A673 (cell line): ENCODE data around the gene HDHD3.

Source experiments
- EZH2 ChIP-seq: fragments of 200-600 bp; sonication (generic); IDR thresholded peaks from 2 replicates; pipeline ENCODE4 v1.6.1; 2017; ENCODE audit warnings: borderline replicate concordance, low read depth, mild to moderate bottlenecking, mixed read lengths, antibody characterized with exemption, low read length; ENCODE audit not compliant: poor library complexity, severe bottlenecking
- TF ChIP-seq, protein P1 (sequence below): fragments of 300-800, 200-600 bp; sonication (generic); conservative IDR thresholded peaks from 2 replicates; pipeline ENCODE4 v1.5.1; 2017; ENCODE audit warnings: low read depth, mild to moderate bottlenecking, antibody characterized with exemption, low read length, moderate library complexity, mixed read lengths

DNA sequence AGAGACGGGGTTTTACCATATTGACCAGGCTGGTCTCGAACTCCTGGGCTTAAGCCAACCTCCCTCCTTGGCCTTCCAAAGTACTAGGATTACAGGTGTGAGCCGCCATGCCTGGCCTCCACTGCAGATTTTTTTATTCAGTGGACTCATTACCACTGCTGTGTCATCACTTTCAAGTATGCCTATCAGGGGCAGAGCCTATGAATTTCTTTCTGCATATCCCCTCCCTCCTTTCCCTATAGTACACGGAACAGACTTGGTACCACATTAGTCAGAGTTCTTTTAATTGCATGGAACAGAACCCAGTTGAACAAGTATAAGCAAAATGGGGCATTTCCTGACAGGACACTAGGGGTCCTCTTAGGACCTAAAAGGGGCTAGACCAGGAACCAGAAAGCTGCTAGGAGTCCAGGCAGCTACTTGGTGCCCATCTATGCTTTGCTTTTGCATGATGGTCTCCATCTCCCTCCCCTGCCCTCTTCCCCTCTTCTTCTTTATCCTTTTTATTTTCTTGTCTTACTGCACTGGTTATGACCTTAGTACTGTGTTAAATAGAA is 21.7 kb downstream of the HDHD3 start:
- TF ChIP-seq, protein P1, sequence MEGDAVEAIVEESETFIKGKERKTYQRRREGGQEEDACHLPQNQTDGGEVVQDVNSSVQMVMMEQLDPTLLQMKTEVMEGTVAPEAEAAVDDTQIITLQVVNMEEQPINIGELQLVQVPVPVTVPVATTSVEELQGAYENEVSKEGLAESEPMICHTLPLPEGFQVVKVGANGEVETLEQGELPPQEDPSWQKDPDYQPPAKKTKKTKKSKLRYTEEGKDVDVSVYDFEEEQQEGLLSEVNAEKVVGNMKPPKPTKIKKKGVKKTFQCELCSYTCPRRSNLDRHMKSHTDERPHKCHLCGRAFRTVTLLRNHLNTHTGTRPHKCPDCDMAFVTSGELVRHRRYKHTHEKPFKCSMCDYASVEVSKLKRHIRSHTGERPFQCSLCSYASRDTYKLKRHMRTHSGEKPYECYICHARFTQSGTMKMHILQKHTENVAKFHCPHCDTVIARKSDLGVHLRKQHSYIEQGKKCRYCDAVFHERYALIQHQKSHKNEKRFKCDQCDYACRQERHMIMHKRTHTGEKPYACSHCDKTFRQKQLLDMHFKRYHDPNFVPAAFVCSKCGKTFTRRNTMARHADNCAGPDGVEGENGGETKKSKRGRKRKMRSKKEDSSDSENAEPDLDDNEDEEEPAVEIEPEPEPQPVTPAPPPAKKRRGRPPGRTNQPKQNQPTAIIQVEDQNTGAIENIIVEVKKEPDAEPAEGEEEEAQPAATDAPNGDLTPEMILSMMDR: 0 out of 2 replicates have a peak, but pooled peaks have one; percentile 18
- TF ChIP-seq EZH2: no peak
